IPS-NIHi7 (cell line): Measurements from ENCODE around the gene SPTLC2.
A peak's percentile ranks its signal among the peaks of the same experiment; 100 is the strongest.

Experiments
- DNase-seq: peaks from one replicate; pipeline ENCODE4 v3.0.0; 2012; ENCODE audit warnings: mixed read lengths; ENCODE audit errors: extremely low spot score

SPTLC2 gene

DNA sequence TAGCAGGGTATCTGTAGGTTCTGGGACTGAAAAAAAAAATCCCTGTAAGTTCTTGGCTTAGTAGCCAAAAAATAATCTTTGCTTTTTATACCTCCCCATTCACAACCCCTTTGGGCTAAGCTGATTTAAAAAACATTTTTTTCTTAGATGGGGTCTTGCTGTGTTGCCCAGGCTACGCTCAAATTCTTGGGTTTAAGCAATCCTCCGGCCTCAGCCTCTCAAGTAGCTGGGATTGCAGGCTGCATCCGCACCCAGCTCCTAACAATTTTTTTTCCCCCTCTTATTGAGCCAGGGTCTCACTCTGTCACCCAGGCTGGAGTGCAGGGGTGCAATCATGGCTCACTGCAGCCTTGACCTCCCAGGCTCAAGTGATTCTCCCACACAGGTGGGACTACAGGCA is 108.7 kb downstream of the SPTLC2 start:
- DNase-seq = no peak

DNA sequence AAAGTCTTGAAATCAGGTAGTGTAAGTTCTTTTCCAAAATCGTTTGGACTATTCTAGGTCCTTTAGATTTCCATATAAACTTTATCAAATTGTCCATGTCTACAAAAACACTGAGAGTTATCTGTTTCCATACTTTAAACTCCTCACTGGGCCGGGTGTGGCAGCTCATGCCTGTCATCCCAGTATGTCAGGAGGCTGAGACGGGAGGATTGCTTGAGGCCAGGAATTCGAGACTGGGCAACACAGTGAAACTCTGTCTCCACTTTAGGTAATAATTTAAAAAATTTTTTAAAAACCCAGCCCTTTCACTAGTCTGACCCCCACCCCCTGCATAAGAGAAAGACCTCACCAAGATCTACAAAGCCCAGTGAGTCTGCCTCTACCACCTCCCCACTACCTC is 111.4 kb downstream of the SPTLC2 start:
- no peak for DNase-seq

DNA sequence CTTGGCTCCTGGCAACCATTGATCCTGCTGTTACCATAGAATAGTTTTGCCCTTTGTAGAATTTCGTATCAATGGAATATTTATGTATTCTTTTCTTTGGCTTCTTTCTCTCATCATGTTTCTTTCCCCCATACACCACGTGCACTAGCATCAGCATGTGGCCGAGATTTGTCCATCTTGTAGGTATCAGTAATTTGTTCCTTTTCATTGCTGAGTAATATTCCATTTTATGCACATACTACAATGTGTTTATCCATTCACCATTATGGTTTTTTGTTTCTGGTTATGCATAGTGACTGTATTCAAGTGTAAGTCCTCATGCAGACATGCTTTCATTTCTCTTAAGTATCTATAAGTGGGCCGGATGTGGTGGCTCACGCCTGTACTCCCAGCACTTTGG is 113.3 kb downstream of the SPTLC2 start:
- DNase-seq = no peak

DNA sequence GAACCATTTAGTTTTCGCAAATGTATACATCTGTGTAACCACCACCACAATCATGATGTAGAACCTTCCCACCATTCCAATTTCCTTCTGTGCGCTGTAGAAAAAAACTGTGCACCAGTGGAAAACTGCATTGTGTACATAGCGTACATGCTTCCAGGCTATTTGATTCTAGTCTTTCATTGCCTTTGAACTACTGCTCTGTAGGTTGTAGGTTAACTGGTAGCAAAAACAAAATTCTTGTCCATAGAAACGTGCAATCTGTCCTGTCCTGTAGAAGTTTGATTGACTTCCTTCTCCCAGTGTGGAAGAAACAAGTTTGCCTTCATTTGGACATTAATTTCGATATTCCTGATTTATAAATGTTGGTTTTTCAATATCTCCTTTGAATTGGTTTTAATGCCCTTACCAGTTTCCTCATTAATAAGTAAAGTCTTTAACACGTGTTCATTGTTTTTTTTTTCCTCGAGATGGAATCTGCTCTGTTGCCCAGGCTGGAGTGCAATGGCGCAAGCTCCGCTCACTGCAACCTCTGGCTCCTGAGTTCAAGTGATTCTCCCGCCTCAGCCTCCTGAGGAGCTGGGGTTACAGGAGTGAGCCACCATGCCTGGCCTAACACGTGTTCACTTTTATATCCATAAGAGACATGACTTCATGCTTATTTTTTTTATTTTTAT is 114.2 kb downstream of the SPTLC2 start:
- DNase-seq = no peak

DNA sequence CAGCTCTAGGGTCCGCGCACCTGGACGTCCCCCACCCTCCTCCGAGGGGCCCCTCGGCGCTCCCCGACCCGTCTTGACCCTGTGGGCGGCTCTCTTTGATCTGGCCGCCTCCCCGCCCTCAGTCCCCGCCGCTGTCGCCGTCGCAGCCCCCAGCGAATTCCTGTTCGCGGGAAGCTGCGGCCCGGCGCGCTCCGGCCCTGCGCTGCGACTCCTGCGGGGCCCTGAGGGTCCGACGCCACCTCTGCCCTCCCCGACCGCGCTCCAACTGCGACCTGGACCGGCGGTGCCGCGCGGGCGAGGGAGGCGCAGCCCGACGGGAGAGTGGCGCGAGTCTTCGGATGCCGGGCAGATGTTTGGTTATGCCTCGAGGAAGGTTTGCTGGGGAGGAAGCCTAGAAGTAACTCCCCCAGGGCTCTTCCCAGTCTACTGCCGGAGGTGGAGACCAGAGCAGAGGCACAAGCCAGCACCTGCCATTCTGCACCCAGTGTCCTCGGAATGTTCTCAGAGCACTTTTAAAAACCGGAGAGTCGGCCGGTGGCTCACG is 117.4 kb downstream of the SPTLC2 start:
- DNase-seq = peak; percentile 60

DNA sequence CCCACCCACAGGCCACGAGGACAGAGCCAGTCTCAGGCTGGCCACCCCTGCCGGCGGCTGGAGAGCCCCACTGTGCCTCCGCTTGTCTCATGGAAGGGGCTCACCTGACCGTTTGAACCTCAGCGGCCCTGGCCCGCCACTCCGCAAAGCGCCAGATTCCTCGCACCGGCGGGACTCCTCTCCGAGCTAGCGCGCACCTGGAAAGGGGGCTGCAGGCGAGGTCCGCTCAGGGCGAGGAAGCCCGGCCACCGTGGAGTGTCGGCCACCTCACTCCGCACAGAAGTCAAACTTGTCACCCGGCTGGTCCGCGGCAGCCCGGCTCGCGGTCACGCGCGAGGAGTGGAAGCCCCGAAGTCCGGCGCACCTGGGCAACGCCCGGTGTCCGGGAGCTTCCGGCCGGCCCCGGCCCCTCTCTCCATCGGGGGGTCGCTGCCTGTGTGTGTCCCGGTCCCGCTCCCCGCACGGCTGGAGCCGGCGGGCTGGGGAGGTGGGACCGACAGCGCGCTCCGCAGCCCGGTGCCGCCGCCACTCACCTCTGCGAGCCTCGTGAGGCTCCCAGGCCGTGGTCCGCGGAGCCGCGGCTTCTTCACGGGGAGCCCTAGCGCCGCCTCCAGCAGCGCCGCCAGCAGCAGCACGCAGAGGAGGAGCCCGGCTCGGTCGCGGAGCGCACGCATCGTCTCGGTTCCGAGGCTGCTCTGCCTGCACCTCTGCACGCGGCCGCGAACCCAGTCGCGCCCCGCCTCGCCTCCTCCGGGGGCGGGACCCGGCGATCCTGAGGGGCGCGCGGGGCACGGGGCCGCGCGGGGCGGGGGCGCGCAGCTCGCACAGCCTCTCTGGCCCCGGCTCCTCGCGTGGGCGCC is 118.1 kb downstream of the SPTLC2 start, which contains the start of gene ISM2:
ISM2 (minus strand) TSS at position 697 of the 860 bp plus-strand sequence; CDS start at position 674, 23 bp downstream.
- peak; percentile 79 for DNase-seq

DNA sequence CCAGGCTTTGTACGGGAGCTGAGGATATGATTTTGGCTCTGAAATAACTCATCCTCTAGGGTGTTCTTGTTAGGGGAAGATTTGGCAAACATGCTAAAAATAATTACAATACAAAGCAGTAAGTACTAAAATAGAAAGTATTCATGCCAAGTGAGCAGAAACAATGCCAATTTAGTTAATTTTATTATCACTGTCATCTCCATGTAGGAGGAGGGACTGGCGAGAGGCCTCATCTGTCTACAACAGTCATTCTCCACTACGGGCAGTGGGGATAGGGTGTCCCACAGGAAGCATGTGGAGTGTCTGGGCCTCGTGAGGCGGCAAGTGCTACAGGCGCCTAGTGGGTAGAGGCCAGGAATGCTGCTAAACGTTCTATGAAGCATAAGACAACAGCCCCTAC is 121.1 kb downstream of the SPTLC2 start:
- DNase-seq = no peak

DNA sequence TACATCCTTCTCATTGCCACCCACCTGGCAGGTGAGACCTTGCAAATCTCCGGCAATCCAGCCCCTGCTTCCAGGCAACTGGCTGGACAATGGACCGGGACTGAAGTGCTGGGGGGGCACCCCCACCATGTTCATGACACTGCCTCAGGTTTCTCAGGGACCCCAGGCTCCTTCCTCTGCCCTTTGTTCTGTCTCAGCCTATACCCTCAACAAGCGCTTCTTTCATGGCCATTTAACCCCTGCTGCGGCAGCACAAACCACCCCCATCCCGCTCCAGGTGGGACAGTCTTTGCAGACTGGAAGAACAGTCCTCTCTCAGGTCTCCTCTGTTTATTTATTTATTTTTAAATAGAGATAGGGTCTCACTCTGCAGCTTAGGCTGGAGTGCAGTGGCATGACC is 125.4 kb downstream of the SPTLC2 start:
- no peak for DNase-seq

DNA sequence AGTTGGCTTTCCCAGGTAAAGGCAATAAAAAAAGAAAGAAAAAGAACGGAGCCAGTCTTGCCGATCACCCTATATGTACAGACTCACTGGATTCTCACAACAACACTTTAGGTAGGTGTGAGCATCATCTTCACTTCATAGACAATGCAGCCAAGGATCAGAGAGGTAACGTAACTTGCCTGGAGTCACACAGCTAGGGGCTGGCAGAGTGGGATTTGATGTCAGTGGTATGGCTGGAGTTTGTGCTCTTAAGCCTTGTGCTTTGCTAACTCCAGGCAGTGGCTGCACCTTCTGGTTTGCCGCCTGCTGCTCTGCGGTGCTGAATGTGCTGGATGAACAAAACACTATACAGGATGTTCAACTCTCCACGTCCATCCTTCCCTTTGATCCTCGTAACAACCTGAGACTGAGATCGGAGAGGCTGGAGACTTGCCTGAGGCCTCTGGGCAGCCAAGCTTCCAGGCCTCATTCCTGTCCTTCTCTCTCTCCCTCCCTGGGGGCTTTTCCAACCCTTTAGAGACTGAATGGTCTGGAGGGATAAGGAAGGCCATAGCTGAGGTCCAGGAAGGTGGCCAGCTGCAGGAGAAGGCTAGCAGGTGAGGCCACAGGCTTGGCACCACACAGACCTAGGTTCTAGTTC is 126.0 kb downstream of the SPTLC2 start:
- no peak for DNase-seq

DNA sequence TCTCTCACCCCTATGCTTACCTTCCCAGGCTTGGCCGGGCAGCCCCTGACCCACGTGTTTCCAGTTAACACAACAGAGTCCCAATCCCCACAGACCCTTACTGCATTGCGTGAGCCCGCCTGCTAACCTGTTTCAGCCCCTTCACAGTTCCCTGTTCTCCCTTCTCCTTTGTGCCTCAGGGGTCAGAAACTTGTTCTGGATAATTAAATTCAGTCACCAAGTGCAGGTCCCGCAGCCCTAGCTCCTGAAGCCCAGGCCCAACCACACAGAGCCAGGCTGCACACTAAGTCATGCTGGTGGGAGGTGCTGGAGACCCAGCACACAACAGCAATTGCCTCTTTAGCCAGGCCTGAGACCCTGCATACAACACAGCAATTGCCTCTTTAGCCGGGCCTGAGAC is 127.4 kb downstream of the SPTLC2 start:
- no peak for DNase-seq

DNA sequence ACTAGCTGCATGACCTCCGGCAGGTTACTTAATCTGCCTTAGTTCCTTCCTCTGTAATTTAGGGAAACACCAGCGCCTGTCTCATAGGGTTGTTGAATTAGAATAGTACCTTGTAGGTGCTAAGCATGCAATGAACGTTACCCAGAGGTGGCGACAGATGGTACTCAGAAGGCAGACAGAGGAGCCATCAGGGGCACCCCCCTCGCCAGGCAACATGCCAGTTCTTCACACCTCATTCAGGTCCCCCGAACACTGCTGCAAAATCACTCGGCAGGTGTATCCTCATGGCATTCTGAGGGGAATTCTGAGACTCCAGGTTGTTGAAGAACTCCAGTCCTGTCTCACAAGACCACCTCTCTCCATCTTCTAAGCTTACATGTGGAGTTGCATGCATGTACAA is 127.9 kb downstream of the SPTLC2 start:
- DNase-seq = no peak

DNA sequence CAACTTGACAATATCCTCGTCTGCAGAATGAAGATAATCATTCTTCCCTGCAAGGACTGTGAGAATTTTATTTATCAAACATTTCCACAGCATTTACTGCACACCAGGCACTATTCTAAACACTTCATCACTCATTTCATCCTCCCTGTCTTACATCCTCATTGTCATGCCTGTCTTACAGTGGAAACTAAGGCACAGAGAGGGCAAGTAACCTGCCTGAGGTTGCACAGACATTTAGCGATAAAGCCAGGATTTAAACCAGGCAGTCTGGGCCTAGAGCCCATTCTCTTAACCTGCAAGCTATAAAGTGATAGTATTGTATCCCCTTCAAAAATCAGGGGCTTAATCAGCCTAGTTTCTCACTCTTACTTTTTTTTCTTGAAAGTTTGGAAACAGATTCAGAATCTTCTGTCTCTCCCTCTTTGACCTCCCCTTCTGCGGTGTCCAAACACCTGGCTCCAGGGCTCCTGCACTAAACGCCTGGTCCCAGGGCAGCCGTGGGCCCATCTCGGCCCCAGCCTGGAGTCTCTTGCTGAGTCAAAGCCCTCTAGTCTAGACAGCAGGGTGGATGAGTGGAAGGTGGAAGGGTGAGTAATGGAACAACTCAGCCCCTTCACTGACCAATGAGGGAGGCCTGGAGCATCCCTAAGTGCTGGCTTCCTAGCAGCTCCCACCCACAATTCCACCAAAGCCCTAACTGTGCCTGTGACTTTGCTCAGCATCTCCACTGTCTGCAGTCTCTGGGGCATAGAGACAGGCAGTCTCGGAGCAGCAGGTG is 130.3 kb downstream of the SPTLC2 start:
- no peak for DNase-seq

DNA sequence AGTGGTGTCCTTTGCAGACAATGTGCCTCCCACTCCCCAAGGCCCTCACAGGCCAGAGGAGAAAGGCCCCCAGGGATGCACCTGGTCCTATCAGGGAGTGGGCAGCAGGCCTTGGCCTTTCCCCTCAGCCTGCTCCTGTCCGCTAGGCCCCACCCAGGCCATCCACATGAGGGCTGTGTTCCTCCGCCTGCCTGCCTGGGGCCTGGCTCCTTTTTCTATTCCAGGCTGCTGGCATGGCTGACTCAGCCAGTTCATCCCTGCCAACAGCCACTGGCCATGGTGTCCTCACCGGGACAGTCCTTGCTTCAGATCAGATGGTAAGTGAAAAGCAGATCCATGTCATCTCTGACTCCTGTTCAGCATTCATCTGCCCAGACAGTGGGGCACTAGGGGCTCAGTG is 131.2 kb downstream of the SPTLC2 start:
- DNase-seq = no peak

DNA sequence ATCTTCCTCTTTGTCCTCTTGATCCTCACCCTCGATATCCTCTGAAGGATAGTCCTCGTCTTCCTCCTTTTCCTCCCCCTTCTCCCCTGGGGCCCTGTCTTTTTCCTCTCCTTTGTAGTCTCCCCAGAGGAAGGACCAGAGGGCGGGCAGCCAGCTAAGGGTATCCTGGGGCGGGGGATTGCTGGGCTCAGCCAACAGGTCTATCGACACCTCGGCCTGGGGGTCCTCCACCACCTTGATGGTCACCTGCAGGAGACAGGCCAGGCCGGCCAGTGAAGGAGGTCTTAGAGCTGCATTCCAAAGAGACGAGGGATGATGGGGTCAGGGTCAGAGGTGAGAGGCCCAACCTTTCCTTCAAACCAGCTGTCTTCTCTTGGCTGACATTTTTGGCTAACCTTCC is 134.0 kb downstream of the SPTLC2 start:
- no peak for DNase-seq

DNA sequence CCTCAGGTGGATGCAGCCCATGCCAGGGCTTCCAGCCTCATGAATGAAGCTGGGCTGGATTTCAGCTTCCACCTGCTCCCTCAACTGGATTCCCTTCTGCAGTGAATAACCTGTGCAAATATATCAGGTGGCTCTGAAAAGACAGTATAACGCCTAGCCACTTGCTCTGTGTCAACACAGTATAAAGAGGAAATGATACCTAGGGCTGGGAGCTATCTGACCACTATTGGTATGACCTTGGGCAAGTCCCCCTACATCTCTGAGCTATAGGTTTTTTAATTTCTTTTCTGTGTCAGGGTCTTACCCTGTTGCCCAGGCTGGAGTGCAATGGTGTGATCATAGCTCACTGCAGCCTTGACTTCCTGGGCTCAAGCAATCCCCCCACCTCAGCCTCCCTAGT is 137.6 kb downstream of the SPTLC2 start:
- DNase-seq = no peak

DNA sequence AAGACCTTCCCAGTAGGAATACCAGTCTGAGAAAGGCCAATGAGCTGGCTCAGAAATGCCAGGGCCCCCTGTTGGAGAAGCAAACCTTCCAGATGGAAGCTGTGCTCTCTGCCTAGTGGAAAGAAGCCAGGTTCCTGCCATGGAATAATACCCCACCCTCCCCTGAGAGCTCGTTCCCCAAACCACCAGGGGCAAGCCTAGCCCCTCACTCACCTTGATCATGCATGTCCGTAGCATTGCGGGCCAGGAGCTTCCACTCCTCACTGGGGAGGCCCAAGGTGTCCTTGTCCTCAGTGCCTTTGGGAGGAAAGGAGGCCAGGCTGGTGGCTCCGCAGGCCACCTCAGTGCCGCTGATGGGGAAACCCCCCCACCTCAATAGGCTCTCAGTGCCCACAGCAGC is 138.4 kb downstream of the SPTLC2 start:
- no peak for DNase-seq

DNA sequence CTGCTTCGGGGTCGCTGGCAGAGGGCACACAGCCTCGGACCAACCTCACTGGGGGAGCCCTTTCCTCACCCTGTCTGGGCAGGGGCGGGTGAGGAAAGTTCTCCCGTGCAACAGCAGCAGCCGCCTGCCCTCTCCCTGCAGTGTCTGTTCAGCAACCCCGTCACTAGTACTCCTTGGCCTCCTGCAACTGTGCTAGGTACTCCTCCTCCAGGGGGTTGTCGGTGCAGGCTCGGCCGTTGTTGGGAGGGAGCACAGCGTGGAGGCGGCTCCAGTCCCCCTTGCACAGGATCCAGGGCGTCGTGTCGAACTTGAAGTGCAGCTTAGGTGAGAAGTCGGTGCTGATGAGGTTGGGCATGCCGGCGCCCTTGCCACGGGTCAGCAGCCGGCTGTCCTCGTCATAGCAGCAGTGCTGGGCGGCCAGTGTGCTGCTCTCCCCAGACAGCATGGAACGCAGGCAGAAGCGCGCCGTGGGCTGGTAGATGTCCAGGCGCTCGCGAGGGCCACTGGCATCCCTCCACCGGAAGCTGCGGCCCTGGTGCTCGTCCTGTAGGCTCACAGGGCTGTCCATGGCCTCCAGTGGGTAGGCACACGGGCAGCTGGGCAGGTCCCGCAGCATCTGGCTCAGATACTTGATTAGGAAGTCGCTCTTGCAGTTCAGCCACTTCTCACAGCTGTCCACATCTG is 140.9 kb downstream of the SPTLC2 start:
- no peak for DNase-seq

DNA sequence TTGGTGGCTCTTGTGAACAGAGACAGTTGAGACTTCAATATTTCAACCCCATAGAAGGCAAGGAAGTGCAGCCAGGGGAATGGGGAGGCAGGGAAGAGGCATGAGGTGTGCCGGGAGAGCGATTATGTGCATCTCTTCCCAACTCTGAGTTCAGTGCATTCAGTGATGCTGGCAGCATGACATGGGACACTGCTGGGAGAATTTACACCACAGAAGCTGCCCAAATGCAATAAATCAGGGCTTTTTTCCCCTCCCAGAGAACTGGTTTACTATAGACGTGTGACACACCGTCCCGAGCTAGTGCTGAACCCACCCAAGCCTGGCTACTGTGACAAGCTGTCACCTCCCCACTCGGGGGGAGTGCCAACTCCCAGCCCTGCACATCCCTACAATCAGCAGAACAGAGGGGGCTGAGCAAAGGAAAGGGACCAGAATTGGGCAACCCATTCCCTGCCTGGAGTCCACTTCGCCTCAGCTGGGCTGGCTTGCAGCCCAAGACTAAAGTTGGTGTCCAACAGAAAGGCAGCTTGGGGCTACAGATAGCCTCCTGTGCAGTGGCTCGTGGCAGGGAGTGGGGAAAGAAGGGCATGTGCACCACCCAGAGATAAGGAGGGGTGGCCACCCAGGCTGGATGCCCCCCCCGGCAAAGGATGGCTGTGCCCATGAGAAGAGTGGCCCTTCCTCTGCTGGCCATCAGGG is 141.8 kb downstream of the SPTLC2 start:
- no peak for DNase-seq

DNA sequence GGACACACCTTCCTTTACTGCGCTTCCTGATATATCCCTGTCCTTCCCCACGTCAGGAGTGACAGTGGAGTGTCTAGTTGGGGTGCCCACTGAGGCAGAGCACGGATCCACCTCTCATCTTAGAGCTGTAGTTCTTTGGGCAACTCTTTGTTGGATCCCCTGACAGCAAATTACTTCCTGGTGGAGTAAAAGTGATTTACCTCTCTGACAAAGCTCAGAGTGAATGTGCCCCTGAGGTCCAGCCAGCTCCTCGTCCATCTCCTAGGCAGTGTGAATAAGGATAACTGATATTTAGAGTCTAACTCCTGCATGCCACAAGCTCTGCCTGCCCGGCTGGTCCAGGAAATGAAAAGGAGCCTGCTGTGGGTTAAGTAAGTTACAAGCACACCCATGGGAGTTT is 142.5 kb downstream of the SPTLC2 start:
- no peak for DNase-seq

DNA sequence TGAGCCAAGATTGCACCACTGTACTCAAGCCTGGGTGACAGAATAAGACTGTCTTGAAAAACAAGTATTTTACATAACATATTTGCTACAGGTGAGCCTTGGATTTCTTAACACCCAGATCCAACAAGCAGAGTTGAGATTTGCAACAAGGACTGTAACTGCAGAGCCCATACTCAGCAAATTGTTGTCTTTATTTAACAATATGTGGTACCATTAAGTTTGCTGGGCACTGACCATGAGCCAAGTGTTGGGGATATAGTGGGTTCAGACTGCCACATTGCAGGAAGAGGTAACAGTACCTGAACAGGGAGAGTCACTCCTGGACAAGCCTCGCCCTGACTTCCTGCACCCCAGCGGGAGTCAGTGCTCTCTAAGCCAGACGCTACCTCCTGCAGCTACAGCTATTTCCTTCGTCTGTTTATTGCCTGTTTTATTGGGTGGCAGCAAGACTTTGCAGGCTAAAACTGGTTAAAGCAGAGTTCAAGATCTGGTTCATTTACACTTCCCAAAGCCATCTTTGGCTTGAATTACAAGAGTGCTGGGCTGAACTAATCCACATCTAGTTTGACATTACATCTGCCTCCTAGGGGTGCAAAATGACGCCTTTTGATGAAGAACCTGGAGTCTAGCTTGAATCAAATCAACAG is 146.1 kb downstream of the SPTLC2 start:
- DNase-seq = no peak
